GM12878 (cell line): Measurements from ENCODE around the gene TEPSIN. TPM values are rescaled to one million over a fixed set of nuclear protein-coding genes. Genes with fewer than 3 reads are reported as not detected.
"Not testable (repeated sequence)": the region's sequence is repeated elsewhere in the genome, so short reads cannot be mapped to it uniquely, and the experiment has no call there.

ENCODE experiments used
- ATAC-seq: fragments of 200-7000 bp; cut with Tn5 transposase; 3 replicates; pipeline ENCODE4 v1.9.1; 2020; ENCODE audit warnings: mild to moderate bottlenecking, moderate library complexity
- BruUV-seq: library from RNA; stranded (reverse); fragments of 400-500 nt; replicated peaks from 2 replicates; lab custom pipeline; 2021; lab: Mats Ljungman, UMichigan
- CTCF ChIA-PET: fragments of 300-600 bp; sonication (Branson Sonifier 250); formaldehyde crosslinking; extraction: SDS; loops from one replicate; lab custom pipeline; 2021; ENCODE audit warnings: inconsistent platforms; lab: Yijun Ruan, JAX
- POLR2A ChIA-PET: fragments of 350-600 bp; formaldehyde crosslinking; extraction: SDS; loops from one replicate; lab custom pipeline; 2021; ENCODE audit warnings: inconsistent platforms; lab: Charles Lee
- RAD21 ChIA-PET: fragments of 300-600 bp; sonication (Branson Sonifier 250); formaldehyde crosslinking; loops from one replicate; lab custom pipeline; 2023; ENCODE audit warnings: antibody characterized with exemption; ENCODE audit not compliant: unreplicated experiment; lab: Charles Lee
- SMC1A ChIA-PET: fragments of 300-600 bp; sonication (Branson Sonifier 250); formaldehyde crosslinking; loops from one replicate; lab custom pipeline; 2023; ENCODE audit not compliant: unreplicated experiment, uncharacterized antibody; lab: Charles Lee
- DNase-seq: peaks from one replicate; pipeline ENCODE4 v3.0.0-alpha.2; 2011; ENCODE audit warnings: low read depth, low spot score
- FAIRE-seq: peaks from 3 replicates; lab custom pipeline; 2011; peaks lifted over from hg19 to GRCh38; lab: Jason Lieb, UNC
- H2AFZ ChIP-seq: 2 replicates; pipeline ENCODE4 v1.6.0; 2011; ENCODE audit warnings: low read depth, low read length, control low read depth; ENCODE audit not compliant: control insufficient read depth
- H3K27ac ChIP-seq: 2 replicates; pipeline ENCODE4 v1.5.1; 2011; ENCODE audit warnings: control low read depth; ENCODE audit not compliant: control insufficient read depth, insufficient read depth
- H3K27me3 ChIP-seq, 2 experiments: replicated peaks in 1 of 2; 2 replicates each; pipeline versions ENCODE4 v1.6.0 to v1.6.1; 2011; ENCODE audit warnings: low read length in 1 of 2; ENCODE audit not compliant: control insufficient read depth in 2 of 2, insufficient read depth in 2 of 2
- H3K36me3 ChIP-seq, 2 experiments: 2 replicates each; pipeline ENCODE4 v1.5.1; 2011; ENCODE audit warnings: low read length in 1 of 2; ENCODE audit not compliant: control insufficient read depth in 2 of 2, insufficient read depth in 2 of 2
- H3K4me1 ChIP-seq: 2 replicates; pipeline ENCODE4 v1.6.1; 2011; ENCODE audit warnings: mild to moderate bottlenecking, low read length, moderate library complexity, mixed read lengths; ENCODE audit not compliant: control insufficient read depth, insufficient read depth
- H3K4me2 ChIP-seq: 2 replicates; pipeline ENCODE4 v1.6.0; 2011; ENCODE audit warnings: control low read depth; ENCODE audit not compliant: control insufficient read depth, insufficient read depth
- H3K4me3 ChIP-seq: fragments of 200-600 bp; sonication (generic); 2 replicates; pipeline ENCODE4 v1.5.1; 2016
- H3K79me2 ChIP-seq: 2 replicates; pipeline ENCODE4 v1.6.0; 2011; ENCODE audit warnings: low read length; ENCODE audit not compliant: control insufficient read depth, insufficient read depth
- H3K9ac ChIP-seq: 2 replicates; pipeline ENCODE4 v1.8.0; 2011; ENCODE audit warnings: low read length, control low read depth, mixed read lengths; ENCODE audit not compliant: control insufficient read depth, insufficient read depth
- H3K9me3 ChIP-seq: replicated peaks from 3 replicates; pipeline ENCODE4 v1.5.1; 2011; ENCODE audit warnings: mild to moderate bottlenecking, low read length; ENCODE audit not compliant: control insufficient read depth, insufficient read depth
- H4K20me1 ChIP-seq: 2 replicates; pipeline ENCODE4 v1.6.0; 2011; ENCODE audit not compliant: control insufficient read depth, insufficient read depth
- CHD1 ChIP-seq: IDR thresholded peaks from 2 replicates; pipeline ENCODE4 v1.6.1; 2012; ENCODE audit warnings: low read depth, low read length, improper control_type of control experiment
- ETV6 ChIP-seq, 2 experiments: fragments of 450-650 bp in 1 of 2; IDR thresholded peaks in 1 of 2; conservative IDR thresholded peaks in 1 of 2; 2 replicates each; pipeline ENCODE4 v1.6.1; 2014; ENCODE audit warnings: antibody characterized with exemption in 1 of 2, borderline replicate concordance in 1 of 2, low read depth in 1 of 2, mild to moderate bottlenecking in 1 of 2, moderate library complexity in 1 of 2
- HDAC2 ChIP-seq: fragments of 200-600 bp; sonication (generic); IDR thresholded peaks from 2 replicates; pipeline ENCODE4 v1.6.1; 2017
- IKZF1 ChIP-seq: fragments of 450-650 bp; conservative IDR thresholded peaks from 2 replicates; pipeline ENCODE4 v1.6.1; 2017; ENCODE audit warnings: antibody characterized with exemption, mild to moderate bottlenecking
- MAX ChIP-seq: IDR thresholded peaks from 2 replicates; pipeline ENCODE4 v1.6.1; 2012; ENCODE audit warnings: low read depth, low read length, improper control_type of control experiment
- WGBS: methylation state at CpG from one replicate; pipeline ENCODE4 v1.1.6; 2016; ENCODE audit warnings: low lambda C conversion rate; ENCODE audit not compliant: insufficient replicate concordance, insufficient coverage; ENCODE audit errors: missing lambda C conversion rate; 5-methylcytosine and 5-hydroxymethylcytosine counted together
- in situ Hi-C: fragments of 300-500 bp; cut with MboI; formaldehyde crosslinking; loops from 9 replicates; pipeline ENCODE4 v1.14.3; 2018; ENCODE audit warnings: mixed read lengths
- intact Hi-C: fragments of 100-400 bp; cut with micrococcal nuclease; formaldehyde crosslinking; loops from one replicate; pipeline ENCODE4 v1.14.2; 2022; ENCODE audit not compliant: unreplicated experiment
- polyA plus RNA-seq, 11 experiments: library from polyadenylated mRNA; depleted of rRNA in 4 of 11; unstranded in 6 of 11; stranded (reverse) in 5 of 11; fragments of >200 nt; fragmentation: Nextera tagmentation in 4 of 11; fragmentation: Illumina TruSeq in 1 of 11; extraction: Ambion mirVana in 4 of 11; extraction: Trizol in 1 of 11; gene quantifications; 1 replicate in 1 of 11; 2 replicates in 10 of 11; pipeline versions ENCODE4 v1.2.1 to v1.2.3, GENCODE V29; 2011 to 2016; ENCODE audit warnings: inconsistent platforms in 2 of 11, missing spikeins in 2 of 11, low read depth in 1 of 11
- total RNA-seq, 4 experiments: library from RNA; depleted of rRNA in 3 of 4; stranded (reverse); fragments of >200 nt in 3 of 4; fragmentation: Illumina TruSeq in 1 of 4; extraction: Trizol in 1 of 4; gene quantifications; 2 replicates each; pipeline versions ENCODE4 v1.2.1 to v1.2.3, GENCODE V29; 2013 to 2021

TEPSIN gene
- total and polyA plus RNA-seq, 10 of the 15 experiments (the other 5 are each of a cell fraction or from before 2014, with no cell fraction given) = 0.87 to 36.7 (median 5.3) TPM

GRCh38 chr17:81228420-81228819, 10.4 kb downstream of the TEPSIN start (continued):
- TF ChIP-seq MAX = 0 out of 2 replicates have a peak, but pooled peaks have one; percentile 44
- TF ChIP-seq, all 136 proteins: peak for 13

GRCh38 chr17:81227630-81228029, 11.2 kb downstream of the TEPSIN start:
- H3K27ac ChIP-seq, CTCF ChIA-PET, RAD21 ChIA-PET, POLR2A ChIA-PET, H3K9ac ChIP-seq, ATAC-seq, SMC1A ChIA-PET, H3K9me3 ChIP-seq, H2AFZ ChIP-seq, DNase-seq, H4K20me1 ChIP-seq, H3K4me2 ChIP-seq, BruUV-seq, H3K79me2 ChIP-seq, intact Hi-C loops, H3K27me3 ChIP-seq, H3K4me3 ChIP-seq: not testable (repeated sequence)
- WGBS = 53% methylated on average over 2 of the region's 2 CpGs
- in situ Hi-C loops = loop anchor here (25.0 kb wide), 1 partner anchor 215 kb away; no protein-coding TSS in a partner anchor
- Histone ChIP-seq H3K4me1 (peaks cover 18% of the 10 kb centered on the region), H3K36me3 (peaks cover 4 to 12% of the 10 kb centered on the region in 2 experiments; a peak in 3 of 4 replicates)
- peak; percentile 76 for FAIRE-seq

- intact Hi-C loops (no loop called here), in situ Hi-C loops (no loop called here)
- no peaks in the 10 kb centered on the region for H4K20me1 ChIP-seq
- ChIA-PET SMC1A (no interaction called here), RAD21 (no interaction called here), CTCF (no interaction called here), POLR2A (no interaction called here)
- BruUV-seq = no TSS peak
- H3K4me1 ChIP-seq = peaks cover 20% of the 10 kb centered on the region
- H3K36me3 ChIP-seq = no peaks in the 10 kb centered on the region; a peak in 1 of 4 replicates
- H3K4me3 ChIP-seq = no peak overlapping the region
- H3K27me3 ChIP-seq = no peaks in the 10 kb centered on the region
- peak overlapping the region; percentile 43 for H3K9ac ChIP-seq
- WGBS = 20% methylated on average over 11 of the region's 11 CpGs
- H2AFZ ChIP-seq = peak overlapping the region; percentile 90
- H3K4me2 ChIP-seq = peak overlapping the region; percentile 89; the same call in 1 of the 2 replicates
- FAIRE-seq = no peak
- peaks cover 3% of the 10 kb centered on the region for H3K79me2 ChIP-seq
- ATAC-seq = no peak
- DNase-seq = no peak
- no peak overlapping the region for H3K27ac ChIP-seq
- no peaks in the 10 kb centered on the region for H3K9me3 ChIP-seq
- TF ChIP-seq ETV6 (conservative IDR thresholded peaks at IDR 0.05 in 1 of 2, IDR thresholded peaks at IDR 0.05 in 1 of 2; ENCODE audit: borderline replicate concordance in 1 of 2, low read depth in 1 of 2) (no peak), HDAC2 (no peak), IKZF1 (no peak), CHD1 (no peak)
Observed at GRCh38 chr17:81223762-81224130, 15.1 kb downstream of the TEPSIN start.
